SIG-M5 (cell line): ENCODE measurements around the gene VOPP1.
A peak's percentile ranks its signal among the peaks of the same experiment; 100 is the strongest.

Experiments
- DNase-seq: peaks from one replicate; lab custom pipeline; 2025; lab: John Stamatoyannopoulos, UW

VOPP1 gene

DNA sequence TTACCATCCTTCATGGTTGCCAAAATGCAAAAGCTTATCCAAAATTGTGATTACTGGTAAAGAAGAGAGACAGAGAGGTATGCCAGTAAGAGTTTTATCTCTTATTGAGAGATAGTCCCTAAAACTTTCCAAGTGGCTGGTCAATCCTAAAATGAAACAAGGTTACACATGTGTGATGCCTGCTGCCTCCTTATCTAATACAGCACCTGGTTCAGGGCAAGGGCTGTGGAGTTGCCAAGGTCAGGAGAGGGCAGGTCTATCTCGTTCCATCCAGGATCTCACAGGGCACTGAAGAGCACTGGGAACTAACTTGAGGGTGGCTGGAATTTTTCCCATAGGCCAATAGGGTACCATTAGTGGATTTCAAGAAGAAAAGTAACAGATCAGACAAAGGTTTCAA, 18.3 kb downstream of the VOPP1 start:
- DNase-seq, result no peak

- DNase-seq, result no peak
Observed at GRCh38 chr7:55553024-55553345, 19.3 kb downstream of the VOPP1 start.

DNA sequence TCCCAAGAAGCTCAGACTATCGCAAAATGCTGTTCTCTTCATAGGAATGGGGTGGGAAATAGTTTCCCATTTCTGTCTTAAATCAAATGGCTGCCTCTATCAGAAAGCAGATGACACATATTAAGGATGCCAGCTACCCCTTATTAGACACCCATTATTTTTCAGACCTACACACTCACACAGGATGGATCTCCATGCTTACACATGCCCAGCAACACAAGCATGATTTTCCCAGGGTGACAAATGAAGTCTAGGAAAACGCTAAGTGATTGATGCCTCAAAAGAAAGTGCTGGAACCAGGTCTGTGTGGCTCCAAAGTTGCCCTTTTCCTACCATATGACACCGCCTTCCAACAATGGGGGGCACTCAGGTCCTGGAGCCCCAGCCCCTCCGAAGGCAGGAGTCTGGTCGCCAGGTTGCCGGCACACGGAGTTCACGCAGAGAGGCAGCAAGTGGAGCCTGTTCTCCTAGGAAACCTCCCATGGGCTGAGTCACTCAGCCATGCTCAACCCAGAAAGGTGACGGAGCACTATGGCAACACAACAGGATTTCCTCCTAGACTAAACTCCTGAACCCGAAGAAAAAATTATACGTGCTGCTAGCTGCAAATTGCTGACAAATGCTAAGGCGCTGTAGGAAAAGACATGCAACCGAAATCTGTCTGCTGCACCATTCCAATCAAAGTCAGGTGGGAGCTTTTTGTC, 19.8 kb downstream of the VOPP1 start:
- DNase-seq, result no peak

GRCh38 chr7:55550841-55551537, 21.3 kb downstream of the VOPP1 start:
- DNase-seq, result no peak

DNA sequence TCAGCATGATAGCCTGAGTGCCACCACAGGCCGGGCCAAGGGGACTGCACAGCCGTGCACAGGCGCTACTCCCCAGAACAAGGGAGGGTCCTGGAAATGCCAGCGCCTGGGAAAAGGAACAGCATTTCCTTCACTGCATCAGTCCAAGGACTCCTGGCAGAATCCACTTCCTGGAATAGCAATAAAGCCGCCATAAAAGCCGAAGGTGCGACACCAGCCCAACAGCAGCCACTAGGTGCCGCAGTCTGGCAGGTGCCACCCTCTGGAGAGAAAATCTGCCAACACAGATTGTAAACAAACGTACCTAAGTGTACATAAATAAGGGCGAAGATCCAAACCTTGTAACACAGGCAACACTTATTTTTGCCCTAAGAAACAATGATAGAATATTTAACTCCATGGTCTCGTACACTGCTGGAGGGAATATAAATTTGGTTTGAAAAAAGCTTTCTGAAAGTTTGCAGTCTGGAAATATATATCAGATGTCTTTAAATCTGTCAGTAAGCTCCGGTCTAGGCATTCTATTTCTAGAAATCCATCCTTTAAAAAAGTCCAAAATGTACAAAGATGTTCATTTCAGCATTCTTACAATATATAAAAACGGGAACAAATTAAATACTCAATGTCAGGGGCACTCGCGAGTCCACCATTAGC, 22.2 kb downstream of the VOPP1 start:
- no peak for DNase-seq

DNA sequence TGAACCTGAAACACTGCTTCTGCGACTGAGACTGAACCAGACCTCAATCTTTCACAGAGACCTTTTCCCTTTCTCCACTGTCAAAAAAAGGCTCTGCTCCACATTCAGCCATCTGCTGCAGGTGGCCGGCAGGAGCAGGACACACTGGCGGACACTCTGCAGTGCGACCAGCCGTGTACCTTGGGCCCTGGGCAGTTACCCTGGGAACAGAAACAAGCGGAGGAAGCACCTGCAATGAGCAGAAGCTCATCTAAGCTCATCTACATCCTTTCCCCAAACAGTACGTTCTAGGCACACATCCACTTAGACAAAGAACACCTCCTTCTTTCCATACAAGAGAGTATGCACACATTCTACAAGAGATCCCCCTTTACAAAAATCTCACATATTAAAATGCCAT, 22.8 kb downstream of the VOPP1 start:
- DNase-seq, result no peak

DNA sequence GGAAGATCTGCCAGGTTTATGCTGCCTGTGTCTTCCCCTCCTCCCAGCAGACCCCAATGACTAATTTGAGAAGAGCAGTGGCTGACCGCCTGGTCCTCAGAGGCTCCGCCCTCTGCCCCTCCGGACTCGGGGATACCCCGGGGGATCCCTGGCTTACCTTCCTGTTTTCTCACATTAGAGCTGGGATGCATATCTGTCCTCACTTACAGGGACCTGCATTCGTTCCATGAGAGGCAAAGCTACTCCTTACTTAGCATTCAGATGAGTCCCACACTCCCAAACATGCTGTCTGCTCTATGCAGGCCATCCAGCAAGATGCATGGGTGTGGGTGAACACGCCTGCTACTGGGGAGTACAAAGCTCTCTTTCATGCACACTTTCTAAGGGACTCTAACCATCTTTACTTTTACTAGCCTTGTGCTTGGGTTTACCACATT, 24.0 kb downstream of the VOPP1 start:
- DNase-seq, result no peak

- no peak for DNase-seq
Observed at GRCh38 chr7:55546814-55547213, 25.5 kb downstream of the VOPP1 start.

DNA sequence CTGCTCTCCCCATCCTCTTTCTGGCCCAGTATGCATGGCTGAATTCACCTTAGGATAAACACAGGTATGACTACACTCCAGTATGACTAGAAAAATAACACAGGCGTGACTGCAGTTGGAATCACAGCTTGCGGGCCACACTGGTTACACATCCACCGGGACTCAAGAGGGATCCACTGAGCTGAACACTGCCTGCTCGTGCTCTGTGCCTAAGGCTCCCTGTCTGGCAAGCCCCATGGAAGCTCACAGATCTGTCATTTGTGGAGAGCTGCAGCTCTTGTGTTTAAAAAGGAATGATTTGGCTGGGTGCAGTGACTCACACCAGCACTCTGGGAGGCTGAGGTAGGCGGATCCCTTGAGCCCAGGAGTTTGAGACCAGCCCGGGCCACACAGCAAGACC, 26.8 kb downstream of the VOPP1 start:
- no peak for DNase-seq

- no peak for DNase-seq
Observed at GRCh38 chr7:55540226-55540858, 32.0 kb downstream of the VOPP1 start.

- DNase-seq, result no peak
Observed at GRCh38 chr7:55539380-55539779, 32.9 kb downstream of the VOPP1 start.

DNA sequence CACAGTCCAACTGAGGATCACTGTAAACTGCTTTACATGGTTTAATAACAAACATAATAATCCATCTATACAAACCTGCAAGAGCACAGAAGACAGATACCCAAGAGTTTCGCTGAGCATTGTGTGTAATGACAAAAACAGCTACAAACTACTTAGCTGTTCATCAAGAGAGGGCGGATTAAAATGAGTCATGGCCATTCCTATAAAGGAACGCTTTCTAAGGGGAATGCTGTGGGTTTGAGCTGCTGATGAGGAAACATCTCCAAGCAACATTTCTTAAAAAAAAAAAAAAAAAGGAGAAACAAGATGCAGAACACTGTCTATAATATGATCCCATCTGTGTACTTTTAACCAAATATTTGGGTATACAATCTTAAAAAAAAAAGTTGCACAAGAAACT, 33.8 kb downstream of the VOPP1 start:
- no peak for DNase-seq

DNA sequence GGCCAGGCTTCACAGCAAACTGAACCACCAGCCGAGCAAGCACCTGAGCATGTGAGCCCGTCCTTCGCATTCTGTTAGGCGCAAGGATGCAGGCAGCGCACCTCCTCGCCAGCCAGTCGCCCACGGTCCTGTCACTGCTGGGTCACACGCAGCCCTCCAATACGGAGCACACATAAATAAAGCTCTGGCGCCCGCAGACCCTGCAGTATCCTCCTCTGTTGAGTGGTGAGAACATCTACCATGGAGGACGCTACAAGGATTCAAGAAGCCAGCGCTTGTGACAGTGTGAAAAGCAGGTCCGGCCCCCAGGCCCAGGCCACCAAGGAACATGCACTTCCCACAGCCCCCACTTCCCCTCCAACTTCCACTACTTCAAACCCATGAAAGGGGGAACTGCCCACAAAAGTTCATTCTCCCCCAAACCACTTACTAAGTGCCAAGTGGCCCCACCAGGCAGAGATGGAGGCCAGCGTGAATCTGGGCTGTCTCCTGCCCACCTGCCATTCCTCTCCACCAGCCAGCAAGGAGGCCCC, 34.8 kb downstream of the VOPP1 start:
- DNase-seq, result no peak

GRCh38 chr7:55536619-55537457, 35.5 kb downstream of the VOPP1 start:
- no peak for DNase-seq

DNA sequence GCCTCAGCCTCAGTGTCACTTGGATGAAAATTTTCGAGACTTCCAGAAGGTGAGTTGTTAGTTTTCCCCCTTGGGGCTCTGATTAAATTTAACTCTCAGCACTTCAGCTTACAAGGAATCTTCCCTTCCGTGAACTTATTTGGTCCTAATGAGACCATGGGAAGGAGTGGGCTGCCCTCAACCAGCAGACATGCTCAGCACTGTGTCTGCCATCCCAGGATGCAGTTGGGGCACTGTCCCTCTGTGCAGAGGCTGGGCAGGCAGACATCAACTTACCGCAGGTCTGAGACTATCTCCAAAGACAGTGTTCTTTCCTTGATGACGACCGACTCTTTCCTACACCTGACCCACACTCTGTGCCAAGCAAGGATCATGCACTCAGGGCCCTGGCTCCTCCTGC, 36.7 kb downstream of the VOPP1 start:
- DNase-seq, result no peak

- no peak for DNase-seq
Observed at GRCh38 chr7:55534916-55535590, 37.2 kb downstream of the VOPP1 start.

DNA sequence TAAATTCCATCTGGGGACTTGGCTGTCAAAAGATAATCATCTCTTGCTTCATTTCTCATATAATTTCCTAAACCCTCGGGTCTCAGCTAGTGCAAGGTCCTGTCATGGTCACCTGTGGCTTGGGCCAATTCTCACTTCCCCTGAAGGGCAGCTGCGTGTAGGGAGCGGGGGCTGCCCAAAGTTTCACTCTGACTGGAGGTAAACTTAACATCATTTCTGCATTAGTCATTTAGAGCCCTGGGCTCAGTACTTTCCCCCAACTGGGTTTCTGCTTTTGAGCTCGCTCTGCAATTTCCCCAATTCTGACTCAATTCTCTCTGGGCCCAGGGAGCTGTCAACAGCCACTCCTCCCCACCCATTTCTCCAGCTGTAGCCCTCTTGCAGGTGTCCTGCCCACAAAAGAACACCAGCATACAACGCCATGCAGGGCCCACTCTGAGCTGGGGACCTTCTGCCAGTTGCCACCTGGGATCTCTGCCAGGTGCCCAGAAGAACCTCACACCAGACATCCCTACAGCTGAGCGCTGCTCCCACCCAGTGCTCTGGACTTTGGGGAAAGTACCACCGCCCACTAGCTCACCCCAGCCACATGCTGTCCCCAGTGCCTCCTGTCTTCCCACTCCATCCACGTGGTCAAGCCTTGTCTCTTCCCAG, 37.9 kb downstream of the VOPP1 start:
- DNase-seq, result peak; percentile 80

GRCh38 chr7:55533729-55534080, 38.6 kb downstream of the VOPP1 start:
- no peak for DNase-seq

DNA sequence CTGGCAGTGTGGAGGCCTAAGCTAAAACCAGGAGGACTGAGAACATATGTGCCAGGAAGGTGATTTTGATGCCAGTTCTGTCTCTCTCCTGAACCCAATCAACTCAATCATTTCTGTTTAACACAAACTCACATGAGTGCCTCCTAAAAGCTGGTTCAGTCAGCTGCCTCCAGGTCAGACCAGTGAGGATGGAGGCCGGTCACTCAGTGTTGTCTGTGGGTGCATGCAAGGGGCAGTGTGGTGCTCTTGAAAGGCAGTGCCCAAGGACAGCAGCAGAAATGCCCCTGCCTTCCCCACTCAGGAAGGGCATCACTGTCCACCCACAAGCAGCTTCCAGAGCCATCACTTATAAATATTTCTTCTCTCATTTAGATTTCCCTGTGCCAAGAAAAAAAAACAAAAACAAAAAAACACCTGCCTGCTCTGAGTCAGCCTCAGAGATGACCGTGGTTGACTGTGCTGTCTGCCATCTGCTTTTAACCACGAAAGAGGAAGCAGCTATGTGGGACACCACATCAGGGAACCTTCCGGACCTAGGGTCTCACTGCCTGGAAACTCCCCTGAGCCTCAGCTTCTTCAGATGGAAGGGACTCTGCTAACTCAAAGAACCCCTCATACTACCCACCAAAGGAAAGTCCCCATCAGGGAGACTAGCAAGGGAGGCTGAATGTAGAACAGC, 39.1 kb downstream of the VOPP1 start:
- DNase-seq, result peak; percentile 19
